Spleen (tissue), 7 donors: ENCODE data around the gene ATXN7L1.

ENCODE experiments used
- CTCF ChIP-seq, 11 experiments: fragments of 200-600 bp in 7 of 11; fragments of 450-650 bp in 4 of 11; sonication (generic) in 4 of 11; IDR thresholded peaks in 8 of 11; conservative IDR thresholded peaks in 3 of 11; 1 replicate in 7 of 11; 2 replicates in 4 of 11; pipeline versions ENCODE4 v1.4.0 to v1.8.0; 2016 to 2021; ENCODE audit warnings: antibody characterized with exemption in 11 of 11, inconsistent platforms in 4 of 11, mild to moderate bottlenecking in 1 of 11
- POLR2A ChIP-seq, 3 donors: fragments of 450-650 bp; IDR thresholded peaks; one replicate each; pipeline ENCODE4 v1.5.1; 2017; ENCODE audit warnings: antibody characterized with exemption in 3 of 3, mild to moderate bottlenecking in 1 of 3
- donor health status: DM: no; HTN: no; CAD: no; lungs with moderate emphysema.
- donor health status: DM: no; HTN: no; CAD: no.
- donor health status: DM: no; HTN: no; CAD: no.

- no peak for TF ChIP-seq POLR2A (IDR thresholded peaks at IDR 0.05)
- no peak for TF ChIP-seq CTCF (IDR thresholded peaks at IDR 0.05 in 8 of 11, conservative IDR thresholded peaks at IDR 0.05 in 3 of 11)
Observed at GRCh38 chr7:105787793-105788192, 88.6 kb downstream of the ATXN7L1 start.
